CD14-positive monocyte (primary cell): ENCODE measurements around the gene REXO4. TPM values are rescaled to one million over a fixed set of nuclear protein-coding genes. Genes with fewer than 3 reads are reported as not detected.

Experiments used
- DNase-seq, 3 donors: peaks; one replicate each; pipeline ENCODE4 v3.0.0-alpha.2; 2011 to 2022
- H2AFZ ChIP-seq: 2 replicates; pipeline ENCODE4 v1.6.0; 2012; ENCODE audit warnings: mild to moderate bottlenecking, low read depth, low read length, inconsistent platforms; ENCODE audit not compliant: insufficient read depth, poor library complexity, severe bottlenecking
- H3K27ac ChIP-seq, 2 donors: 1 replicate in 1 of 2; 2 replicates in 1 of 2; pipeline ENCODE4 v1.5.1; 2012 to 2013; ENCODE audit warnings: low read length in 2 of 2, control low read depth in 1 of 2, inconsistent platforms in 1 of 2, low read depth in 1 of 2, mild to moderate bottlenecking in 1 of 2
- H3K27me3 ChIP-seq, 2 donors: one replicate each; pipeline versions ENCODE4 v1.6.0 to v1.6.1; 2011 to 2013; ENCODE audit warnings: low read length in 2 of 2; ENCODE audit not compliant: control insufficient read depth in 2 of 2, insufficient read depth in 2 of 2
- H3K36me3 ChIP-seq, 2 donors: replicated peaks in 1 of 2; 1 replicate in 1 of 2; 2 replicates in 1 of 2; pipeline versions ENCODE4 v1.5.1 to v1.6.1; 2012 to 2013; ENCODE audit warnings: low read length in 2 of 2, control low read depth in 1 of 2, inconsistent platforms in 1 of 2, mild to moderate bottlenecking in 1 of 2; ENCODE audit not compliant: insufficient read depth in 2 of 2, control insufficient read depth in 1 of 2
- H3K4me1 ChIP-seq, 2 donors: 1 replicate in 1 of 2; 2 replicates in 1 of 2; pipeline versions ENCODE4 v1.5.1 to v1.6.1; 2012 to 2013; ENCODE audit warnings: low read length in 2 of 2, control low read depth in 1 of 2, inconsistent platforms in 1 of 2, mild to moderate bottlenecking in 1 of 2, moderate library complexity in 1 of 2; ENCODE audit not compliant: insufficient read depth in 2 of 2, control insufficient read depth in 1 of 2
- H3K4me2 ChIP-seq: replicated peaks from 2 replicates; pipeline ENCODE3; 2012; ENCODE audit warnings: low read length, moderate library complexity, mild to moderate bottlenecking; ENCODE audit not compliant: poor library complexity, severe bottlenecking; ENCODE audit errors: extremely low read depth
- H3K4me3 ChIP-seq, 3 experiments: fragments of 200-600 bp in 1 of 3; sonication (generic) in 1 of 3; replicated peaks in 1 of 3; 1 replicate in 2 of 3; 2 replicates in 1 of 3; pipeline ENCODE4 v1.5.1; 2011 to 2013; ENCODE audit warnings: low read length in 3 of 3, mild to moderate bottlenecking in 3 of 3, control low read depth in 2 of 3, low read depth in 2 of 3, inconsistent platforms in 1 of 3, moderate library complexity in 1 of 3
- H3K79me2 ChIP-seq: 2 replicates; pipeline ENCODE4 v1.6.0; 2012; ENCODE audit warnings: mild to moderate bottlenecking, control low read depth, inconsistent platforms, low read length, moderate library complexity; ENCODE audit not compliant: insufficient read depth
- H3K9ac ChIP-seq: 2 replicates; pipeline ENCODE4 v1.6.0; 2017; ENCODE audit warnings: low read length, mild to moderate bottlenecking; ENCODE audit not compliant: insufficient read depth, poor library complexity, severe bottlenecking
- H3K9me3 ChIP-seq, 2 donors: replicated peaks in 1 of 2; 1 replicate in 1 of 2; 2 replicates in 1 of 2; pipeline versions ENCODE4 v1.5.1 to v1.6.1; 2012 to 2013; ENCODE audit warnings: low read length in 2 of 2, control low read depth in 1 of 2; ENCODE audit not compliant: control insufficient read depth in 1 of 2, insufficient read depth in 1 of 2
- H4K20me1 ChIP-seq: 2 replicates; pipeline ENCODE4 v1.6.0; 2012; ENCODE audit warnings: mild to moderate bottlenecking, low read length, control low read depth, moderate library complexity; ENCODE audit not compliant: insufficient read depth
- H3K27ac Mint-ChIP-seq, 7 donors: one replicate each; pipeline ENCODE4 v1.8.0; 2020; ENCODE audit warnings: mild to moderate bottlenecking in 7 of 7, mixed read lengths in 7 of 7, moderate library complexity in 6 of 7, inconsistent platforms in 2 of 7
- H3K27me3 Mint-ChIP-seq, 3 donors: one replicate each; pipeline ENCODE4 v1.8.0; 2021 to 2022; ENCODE audit warnings: low read depth in 3 of 3, mild to moderate bottlenecking in 3 of 3, mixed read lengths in 3 of 3, moderate library complexity in 3 of 3, inconsistent platforms in 1 of 3
- H3K36me3 Mint-ChIP-seq, 2 donors: one replicate each; pipeline ENCODE4 v1.8.0; 2020; ENCODE audit warnings: mixed read lengths in 2 of 2, inconsistent platforms in 1 of 2, mild to moderate bottlenecking in 1 of 2
- H3K4me1 Mint-ChIP-seq: one replicate; pipeline ENCODE4 v1.8.0; 2020; ENCODE audit warnings: mild to moderate bottlenecking, mixed read lengths
- H3K4me3 Mint-ChIP-seq, 2 donors: one replicate each; pipeline ENCODE4 v1.8.0; 2020; ENCODE audit warnings: mild to moderate bottlenecking in 2 of 2, mixed read lengths in 2 of 2, moderate library complexity in 1 of 2
- H3K9me3 Mint-ChIP-seq, 7 donors: one replicate each; pipeline ENCODE4 v1.8.0; 2020 to 2022; ENCODE audit warnings: mixed read lengths in 7 of 7, mild to moderate bottlenecking in 6 of 7, moderate library complexity in 6 of 7, inconsistent platforms in 2 of 7
- CTCF ChIP-seq: fragments of 200-600 bp; IDR thresholded peaks from one replicate; pipeline ENCODE4 v1.8.0; 2022; ENCODE audit warnings: antibody characterized with exemption, mild to moderate bottlenecking
- WGBS: methylation state at CpG from one replicate; pipeline ENCODE4 v1.1.5; 2013; ENCODE audit warnings: missing lambda C conversion rate; ENCODE audit not compliant: insufficient coverage; 5-methylcytosine and 5-hydroxymethylcytosine counted together
- intact Hi-C, 2 donors: fragments of 100-400 bp; cut with micrococcal nuclease; formaldehyde crosslinking; loops; one replicate each; pipeline versions ENCODE4 v1.15.0 to v1.15.1; 2023
- polyA plus RNA-seq, 3 donors: library from polyadenylated mRNA; depleted of rRNA in 1 of 3; unstranded in 2 of 3; stranded (reverse) in 1 of 3; fragments of 300-500 nt in 2 of 3; fragments of >200 nt in 1 of 3; fragmentation: Illumina TruSeq in 2 of 3; gene quantifications; 1 replicate in 2 of 3; 2 replicates in 1 of 3; pipeline ENCODE4 v1.2.3, GENCODE V29; 2012 to 2021

The REXO4 gene
- polyA plus RNA-seq, 3 donors: 3.0 to 11.0 (median 4.2) TPM

GRCh38 chr9:133371261-133371711, 46.5 kb downstream of the REXO4 start:
- Histone ChIP-seq H3K9me3 (no peaks in the 10 kb centered on the region), H3K79me2 (peaks cover 95% of the 10 kb centered on the region), H3K4me3 (no peak overlapping the region), H3K27ac (peak overlapping the region in 1 of 2 donors; percentile 59), H3K9ac (peak overlapping the region; percentile 29), H4K20me1 (peaks cover 91% of the 10 kb centered on the region), H3K4me1 (peaks cover 16 to 44% of the 10 kb centered on the region in 2 donors), H3K27me3 (no peaks in the 10 kb centered on the region), H3K36me3 (peaks cover 48 to 63% of the 10 kb centered on the region in 2 donors), H3K4me2 (peak overlapping the region; percentile 2), H2AFZ (no peak overlapping the region)
- Mint-ChIP-seq H3K9me3 (no peaks in the 10 kb centered on the region), H3K36me3 (peaks cover 44 to 64% of the 10 kb centered on the region in 2 donors), H3K27me3 (no peaks in the 10 kb centered on the region), H3K4me1 (peaks cover 54% of the 10 kb centered on the region), H3K4me3 (no peak overlapping the region), H3K27ac (peak overlapping the region in 6 of 7 donors; percentile 18 to 89 (median 75))
- WGBS: 67% methylated on average over 3 of the region's 12 CpGs
- no peak for DNase-seq
- no peak for TF ChIP-seq CTCF
- intact Hi-C loops: loop anchor here in 1 of 2 donors (10.0 kb wide), 1 partner anchor 336 kb away; the partner anchor contains the start of gene GTF3C5

- intact Hi-C loops: loop anchor here in 1 of 2 donors (10.0 kb wide), 1 partner anchor 336 kb away; the partner anchor contains the start of gene GTF3C5
These were observed 47.1 kb downstream of the REXO4 start for GRCh38 chr9:133370685-133371084.

More at GRCh38 chr9:133370685-133371084, 47.1 kb downstream of the REXO4 start:
- 80% methylated on average over 1 of the region's 9 CpGs for WGBS
- Mint-ChIP-seq H3K27ac (peak overlapping the region in 3 of 7 donors; percentile 18 to 89 (median 47)), H3K9me3 (no peaks in the 10 kb centered on the region), H3K4me3 (no peak overlapping the region), H3K4me1 (peaks cover 54% of the 10 kb centered on the region), H3K27me3 (no peaks in the 10 kb centered on the region), H3K36me3 (peaks cover 50 to 70% of the 10 kb centered on the region in 2 donors)
- Histone ChIP-seq H3K9me3 (no peaks in the 10 kb centered on the region), H2AFZ (no peak overlapping the region), H3K9ac (peak overlapping the region; percentile 29), H4K20me1 (peaks cover 97% of the 10 kb centered on the region), H3K27ac (peak overlapping the region in 1 of 2 donors; percentile 59), H3K4me1 (peaks cover 15 to 42% of the 10 kb centered on the region in 2 donors), H3K27me3 (no peaks in the 10 kb centered on the region), H3K4me2 (no peak overlapping the region), H3K36me3 (peaks cover 54 to 69% of the 10 kb centered on the region in 2 donors), H3K79me2 (peaks cover 100% of the 10 kb centered on the region), H3K4me3 (no peak overlapping the region)
- no peak for TF ChIP-seq CTCF
- no peak for DNase-seq
